ENCODE results near the gene C20orf144. TPM values are rescaled to one million over a fixed set of nuclear protein-coding genes. Genes with fewer than 3 reads are reported as not detected.

C20orf144 gene
- total and polyA plus RNA-seq, 9 of the 15 experiments (the other 6 are each of a cell fraction or from before 2014, with no cell fraction given) = 0.04 to 0.23 (median 0.11) TPM; not detected in 2

- TF ChIP-seq ATF6 (CRISPR knock-in tag; IDR thresholded peaks at IDR 0.05) = no peak
- TF ChIP-seq HOMEZ (CRISPR knock-in tag; IDR thresholded peaks at IDR 0.05) = no peak
- peak; percentile 44; the same call in 1 of the 2 replicates for TF ChIP-seq HCFC1 (IDR thresholded peaks at IDR 0.05; ENCODE audit: low read depth, low read length)
- TF ChIP-seq HNRNPLL (IDR thresholded peaks at IDR 0.05; ENCODE audit: low read depth, low read length, poor library complexity, severe bottlenecking) = peak; percentile 48
- TF ChIP-seq THRB (CRISPR knock-in tag; conservative IDR thresholded peaks at IDR 0.05) = peak; percentile 35; the same call in 1 of the 2 replicates
- TF ChIP-seq ZBTB26 (CRISPR knock-in tag; IDR thresholded peaks at IDR 0.05) = no peak
- TF ChIP-seq SMC3 (conservative IDR thresholded peaks at IDR 0.05; ENCODE audit: insufficient read depth, low read depth, low read length) = peak; percentile 32; the same call in 1 of the 2 replicates
- no peak for TF ChIP-seq BCL6 (CRISPR knock-in tag; IDR thresholded peaks at IDR 0.05)
- no peak for TF ChIP-seq CREBBP (IDR thresholded peaks at IDR 0.05; ENCODE audit: low read depth, low read length)
- TF ChIP-seq POLR2G (IDR thresholded peaks at IDR 0.05; ENCODE audit: low read depth, low read length) = peak; percentile 69
- TF ChIP-seq SRF (CRISPR knock-in tag; IDR thresholded peaks at IDR 0.05) = 0 out of 4 replicates have a peak, but pooled peaks of 1 of the 2 experiments have one; percentile 60
- 0 out of 2 replicates have a peak, but pooled peaks have one; percentile 58 for TF ChIP-seq ZNF830 (CRISPR knock-in tag; IDR thresholded peaks at IDR 0.05)
- TF ChIP-seq HNRNPH1 (optimal IDR thresholded peaks at IDR 0.05; ENCODE audit: low read depth, low read length) = no peak
- no peak; the same call in 1 of the 2 replicates for TF ChIP-seq LEF1 (IDR thresholded peaks at IDR 0.05)
- no peak for TF ChIP-seq TRIM25 (IDR thresholded peaks at IDR 0.05; ENCODE audit: borderline replicate concordance)
- TF ChIP-seq PTRF (tag; IDR thresholded peaks at IDR 0.05) = no peak
- TF ChIP-seq TCF15 (CRISPR knock-in tag; IDR thresholded peaks at IDR 0.05) = no peak
- TF ChIP-seq TEAD2 (tag; IDR thresholded peaks at IDR 0.05) = no peak
Observed at GRCh38 chr20:33666293-33667244, 4.4 kb downstream of the C20orf144 start, which contains the start of gene ACTL10 (continued).

Data from K562 (cell line).